NCI-H2171 treated with DMSO at 0.1 percent for 48 hours (cell line): Measurements from ENCODE around the gene TMEM45A.

Source experiments
- DNase-seq: peaks from one replicate; lab custom pipeline; 2025; lab: John Stamatoyannopoulos, UW

The TMEM45A gene

GRCh38 chr3:100483529-100483928 is 8.9 kb upstream of the TMEM45A start:
- DNase-seq = no peak

GRCh38 chr3:100486808-100487207 is 5.6 kb upstream of the TMEM45A start:
- DNase-seq = no peak

GRCh38 chr3:100489118-100489517 is 3.3 kb upstream of the TMEM45A start:
- DNase-seq = no peak

GRCh38 chr3:100496711-100497261 is 4.4 kb downstream of the TMEM45A start:
- no peak for DNase-seq

GRCh38 chr3:100499651-100500050 is 7.2 kb downstream of the TMEM45A start:
- DNase-seq = no peak

GRCh38 chr3:100500320-100500880 is 8.0 kb downstream of the TMEM45A start:
- no peak for DNase-seq

GRCh38 chr3:100503448-100503847 is 11.0 kb downstream of the TMEM45A start:
- DNase-seq = no peak

GRCh38 chr3:100506355-100506754 is 13.9 kb downstream of the TMEM45A start:
- DNase-seq = no peak

- DNase-seq = peak; percentile 53
Measured at GRCh38 chr3:100509818-100510217, 17.4 kb downstream of the TMEM45A start.

GRCh38 chr3:100516232-100516631 is 23.8 kb downstream of the TMEM45A start:
- DNase-seq = no peak

- DNase-seq = no peak
Measured at GRCh38 chr3:100516838-100517237, 24.4 kb downstream of the TMEM45A start.

GRCh38 chr3:100517276-100517675 is 24.9 kb downstream of the TMEM45A start:
- no peak for DNase-seq

- no peak for DNase-seq
Measured at GRCh38 chr3:100518244-100518643, 25.8 kb downstream of the TMEM45A start.

GRCh38 chr3:100518983-100519382 is 26.6 kb downstream of the TMEM45A start:
- no peak for DNase-seq

- no peak for DNase-seq
Measured at GRCh38 chr3:100521439-100521845, 29.0 kb downstream of the TMEM45A start.

GRCh38 chr3:100522125-100522524 is 29.7 kb downstream of the TMEM45A start:
- DNase-seq = no peak

- no peak for DNase-seq
Measured at GRCh38 chr3:100523050-100523760, 30.8 kb downstream of the TMEM45A start.

GRCh38 chr3:100525753-100526612 is 33.6 kb downstream of the TMEM45A start:
- no peak for DNase-seq

- DNase-seq = no peak
Measured at GRCh38 chr3:100526613-100527346, 34.4 kb downstream of the TMEM45A start.

- DNase-seq = no peak
Measured at GRCh38 chr3:100527347-100527735, 34.9 kb downstream of the TMEM45A start.

GRCh38 chr3:100531093-100531492 is 38.7 kb downstream of the TMEM45A start:
- no peak for DNase-seq

GRCh38 chr3:100532411-100532810 is 40.0 kb downstream of the TMEM45A start:
- no peak for DNase-seq
